Left colon (tissue), 2 donors: Measurements from ENCODE around the gene PLXNB3. TPM values are rescaled to one million over a fixed set of nuclear protein-coding genes. Genes with fewer than 3 reads are reported as not detected.
"Not testable (repeated sequence)": the region's sequence is repeated elsewhere in the genome, so short reads cannot be mapped to it uniquely, and the experiment has no call there.

Experiments used
- ATAC-seq: fragments of 200-7000 bp; cut with Tn5 transposase; one replicate; pipeline ENCODE4 v1.9.1; 2020; ENCODE audit warnings: mild to moderate bottlenecking, moderate library complexity
- DNase-seq, 2 donors: peaks; one replicate each; pipeline ENCODE4 v3.0.0-alpha.2; 2020
- intact Hi-C, 2 donors: fragments of 100-400 bp; cut with DNase I in 1 of 2; cut with micrococcal nuclease in 1 of 2; formaldehyde crosslinking; loops; one replicate each; pipeline versions ENCODE4 v1.11.2 to v1.14.0; 2022; cut with DNase I, micrococcal nuclease
- total RNA-seq, 2 donors: library from RNA; stranded (reverse); fragmentation: NEBNext Ultra II Directional; extraction: Animal tissue kit (Norgen Biotek cat#: 25700); gene quantifications; one replicate each; pipeline ENCODE4 v1.2.1, GENCODE V29; 2021
- donor health status: DM: no; HTN: no; CAD: no.
- donor health status: DM: yes; HTN: yes; CAD: no.

PLXNB3 gene
- total RNA-seq, 2 donors from 2014 or later: 1.0 to 5.4 TPM

- no peak for DNase-seq
- ATAC-seq: no peak
- intact Hi-C loops: no loop called here
These were observed 32.8 kb upstream of the PLXNB3 start for GRCh38 chrX:153731117-153731844.

GRCh38 chrX:153731845-153732215 is 32.2 kb upstream of the PLXNB3 start:
- ATAC-seq (no peak), DNase-seq (no peak)
- intact Hi-C loops: no loop called here

- DNase-seq (no peak), ATAC-seq (no peak)
- intact Hi-C loops: no loop called here
These were observed 31.6 kb upstream of the PLXNB3 start for GRCh38 chrX:153732401-153732800.

GRCh38 chrX:153733651-153734240 is 30.3 kb upstream of the PLXNB3 start:
- ATAC-seq (no peak), DNase-seq (no peak)
- intact Hi-C loops: no loop called here

GRCh38 chrX:153734871-153735270 is 29.2 kb upstream of the PLXNB3 start:
- ATAC-seq: no peak
- no peak for DNase-seq
- intact Hi-C loops: no loop called here

- no peak for ATAC-seq
- DNase-seq: no peak
- intact Hi-C loops: no loop called here
These were observed 28.8 kb upstream of the PLXNB3 start for GRCh38 chrX:153735274-153735673.

- ATAC-seq: no peak
- DNase-seq: no peak
- intact Hi-C loops: no loop called here
These were observed 27.8 kb upstream of the PLXNB3 start for GRCh38 chrX:153736071-153736820.

- DNase-seq (no peak), ATAC-seq (no peak)
- intact Hi-C loops: no loop called here
These were observed 27.1 kb upstream of the PLXNB3 start for GRCh38 chrX:153736871-153737441.

GRCh38 chrX:153738056-153738605 is 25.9 kb upstream of the PLXNB3 start:
- no peak for ATAC-seq
- intact Hi-C loops: no loop called here

GRCh38 chrX:153739754-153740486 is 24.1 kb upstream of the PLXNB3 start:
- intact Hi-C loops: no loop called here
- DNase-seq: no peak
- ATAC-seq: no peak

More at GRCh38 chrX:153738056-153738605, 25.9 kb upstream of the PLXNB3 start:
- DNase-seq: no peak

GRCh38 chrX:153740631-153741222 is 23.3 kb upstream of the PLXNB3 start:
- peak; percentile 53 for ATAC-seq
- no peak for DNase-seq
- intact Hi-C loops: no loop called here

- ATAC-seq (no peak), DNase-seq (no peak)
- intact Hi-C loops: no loop called here
These were observed 22.6 kb upstream of the PLXNB3 start for GRCh38 chrX:153741446-153741845.

- ATAC-seq, intact Hi-C loops: not testable (repeated sequence)
These were observed 21.9 kb upstream of the PLXNB3 start for GRCh38 chrX:153742111-153742510.

GRCh38 chrX:153742796-153743467 is 21.1 kb upstream of the PLXNB3 start:
- peak in 1 of 2 donors; percentile 16 for DNase-seq
- intact Hi-C loops, ATAC-seq: not testable (repeated sequence)

More at GRCh38 chrX:153742111-153742510, 21.9 kb upstream of the PLXNB3 start:
- DNase-seq: not testable (repeated sequence)

- ATAC-seq (peak; percentile 78), DNase-seq (peak; percentile 87 to 93)
- intact Hi-C loops: not testable (repeated sequence)
These were observed 20.4 kb upstream of the PLXNB3 start for GRCh38 chrX:153743468-153744209.

- peak; percentile 14 for ATAC-seq
- intact Hi-C loops: no loop called here
- DNase-seq: peak in 1 of 2 donors; percentile 35
These were observed 19.6 kb upstream of the PLXNB3 start for GRCh38 chrX:153744210-153745066.
